ENCODE results near the gene AP5Z1. TPM values are rescaled to one million over a fixed set of nuclear protein-coding genes. Genes with fewer than 3 reads are reported as not detected.

AP5Z1 gene
- total RNA-seq, 2 donors from 2014 or later: 7.5 to 9.2 TPM

DNA sequence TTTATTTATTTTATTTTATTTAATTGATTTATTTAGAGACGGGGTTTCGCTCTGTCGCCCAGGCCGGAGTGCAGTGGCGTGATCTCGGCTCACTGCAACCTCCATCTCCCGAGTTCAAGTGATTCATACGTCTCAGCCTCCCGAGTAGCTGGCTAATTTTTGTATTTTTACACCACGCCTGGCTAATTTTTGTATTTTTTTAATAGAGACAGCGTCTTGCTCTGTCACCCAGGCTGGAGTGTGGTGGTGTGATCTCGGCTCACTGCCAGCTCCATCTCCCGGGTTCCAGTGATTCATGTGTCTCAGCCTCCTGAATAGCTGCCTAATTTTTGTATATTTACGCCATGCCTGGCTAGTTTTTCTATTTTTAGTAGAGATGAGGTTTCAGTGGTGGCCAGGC, 34.2 kb downstream of the AP5Z1 start:
- TF ChIP-seq, protein P1, sequence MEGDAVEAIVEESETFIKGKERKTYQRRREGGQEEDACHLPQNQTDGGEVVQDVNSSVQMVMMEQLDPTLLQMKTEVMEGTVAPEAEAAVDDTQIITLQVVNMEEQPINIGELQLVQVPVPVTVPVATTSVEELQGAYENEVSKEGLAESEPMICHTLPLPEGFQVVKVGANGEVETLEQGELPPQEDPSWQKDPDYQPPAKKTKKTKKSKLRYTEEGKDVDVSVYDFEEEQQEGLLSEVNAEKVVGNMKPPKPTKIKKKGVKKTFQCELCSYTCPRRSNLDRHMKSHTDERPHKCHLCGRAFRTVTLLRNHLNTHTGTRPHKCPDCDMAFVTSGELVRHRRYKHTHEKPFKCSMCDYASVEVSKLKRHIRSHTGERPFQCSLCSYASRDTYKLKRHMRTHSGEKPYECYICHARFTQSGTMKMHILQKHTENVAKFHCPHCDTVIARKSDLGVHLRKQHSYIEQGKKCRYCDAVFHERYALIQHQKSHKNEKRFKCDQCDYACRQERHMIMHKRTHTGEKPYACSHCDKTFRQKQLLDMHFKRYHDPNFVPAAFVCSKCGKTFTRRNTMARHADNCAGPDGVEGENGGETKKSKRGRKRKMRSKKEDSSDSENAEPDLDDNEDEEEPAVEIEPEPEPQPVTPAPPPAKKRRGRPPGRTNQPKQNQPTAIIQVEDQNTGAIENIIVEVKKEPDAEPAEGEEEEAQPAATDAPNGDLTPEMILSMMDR (IDR thresholded peaks at IDR 0.05): no peak
- H3K27me3 ChIP-seq: no peaks in the 10 kb centered on the region
- H3K4me1 ChIP-seq: no peaks in the 10 kb centered on the region
- H3K27ac ChIP-seq: peak overlapping the region in 1 of 2 donors; percentile 71
- no peaks in the 10 kb centered on the region for H3K36me3 ChIP-seq
- H3K9me3 ChIP-seq: no peaks in the 10 kb centered on the region
- no peak for DNase-seq (ENCODE audit: low spot score)
- H3K4me3 ChIP-seq: no peak overlapping the region

DNA sequence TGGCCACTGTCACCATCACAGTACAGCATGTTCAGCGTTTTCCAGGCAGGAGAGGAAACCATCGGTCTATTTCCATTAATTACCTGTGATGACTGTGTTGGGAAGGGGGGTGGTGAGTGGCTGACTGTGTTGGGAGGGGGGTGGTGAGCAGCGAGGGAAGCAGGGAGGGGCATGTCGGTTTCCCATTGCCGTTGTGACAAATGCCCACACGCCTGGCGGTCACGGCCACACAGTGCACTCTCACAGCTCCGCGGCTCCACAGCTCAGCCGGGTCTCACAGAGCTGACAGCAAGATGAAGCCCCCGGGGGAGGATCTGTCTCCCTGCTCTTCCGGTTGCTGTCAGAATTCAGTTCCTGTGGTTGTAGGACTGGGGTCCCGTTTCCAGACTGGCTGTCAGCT, 39.0 kb downstream of the AP5Z1 start:
- no peaks in the 10 kb centered on the region for H3K36me3 ChIP-seq
- TF ChIP-seq, protein P1 (IDR thresholded peaks at IDR 0.05): no peak
- DNase-seq (ENCODE audit: low spot score): no peak
- H3K4me3 ChIP-seq: no peak overlapping the region
- no peaks in the 10 kb centered on the region for H3K27me3 ChIP-seq
- no peak overlapping the region for H3K27ac ChIP-seq
- no peaks in the 10 kb centered on the region for H3K9me3 ChIP-seq
- H3K4me1 ChIP-seq: peaks cover 0 to 4% of the 10 kb centered on the region in 2 donors

DNA sequence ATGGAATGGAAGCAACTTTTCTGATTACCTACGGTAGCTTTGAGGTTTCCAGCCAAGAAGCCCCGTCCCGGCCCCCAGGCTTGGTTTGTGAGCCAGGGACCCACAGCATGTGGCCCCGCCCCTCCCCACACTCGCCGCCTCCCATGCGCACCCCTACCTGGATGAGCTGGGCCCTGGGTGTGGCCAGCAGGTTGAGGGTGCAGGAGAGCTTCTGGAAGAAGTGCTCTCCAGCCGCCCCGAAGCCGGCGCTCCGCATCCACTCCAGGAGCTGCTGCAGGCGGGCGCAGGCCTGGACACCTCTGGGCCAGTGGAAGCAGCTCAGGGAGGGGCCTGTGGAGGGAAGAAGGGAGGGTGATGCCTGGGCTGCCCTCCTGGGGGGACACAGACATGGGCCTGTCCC, 39.7 kb downstream of the AP5Z1 start:
- H3K4me1 ChIP-seq: peaks cover 0 to 11% of the 10 kb centered on the region in 2 donors
- H3K9me3 ChIP-seq: no peaks in the 10 kb centered on the region
- no peak overlapping the region for H3K27ac ChIP-seq
- no peaks in the 10 kb centered on the region for H3K27me3 ChIP-seq
- no peak overlapping the region for H3K4me3 ChIP-seq
- no peaks in the 10 kb centered on the region for H3K36me3 ChIP-seq
- DNase-seq (ENCODE audit: low spot score): no peak
- TF ChIP-seq, protein P1 (IDR thresholded peaks at IDR 0.05): no peak

DNA sequence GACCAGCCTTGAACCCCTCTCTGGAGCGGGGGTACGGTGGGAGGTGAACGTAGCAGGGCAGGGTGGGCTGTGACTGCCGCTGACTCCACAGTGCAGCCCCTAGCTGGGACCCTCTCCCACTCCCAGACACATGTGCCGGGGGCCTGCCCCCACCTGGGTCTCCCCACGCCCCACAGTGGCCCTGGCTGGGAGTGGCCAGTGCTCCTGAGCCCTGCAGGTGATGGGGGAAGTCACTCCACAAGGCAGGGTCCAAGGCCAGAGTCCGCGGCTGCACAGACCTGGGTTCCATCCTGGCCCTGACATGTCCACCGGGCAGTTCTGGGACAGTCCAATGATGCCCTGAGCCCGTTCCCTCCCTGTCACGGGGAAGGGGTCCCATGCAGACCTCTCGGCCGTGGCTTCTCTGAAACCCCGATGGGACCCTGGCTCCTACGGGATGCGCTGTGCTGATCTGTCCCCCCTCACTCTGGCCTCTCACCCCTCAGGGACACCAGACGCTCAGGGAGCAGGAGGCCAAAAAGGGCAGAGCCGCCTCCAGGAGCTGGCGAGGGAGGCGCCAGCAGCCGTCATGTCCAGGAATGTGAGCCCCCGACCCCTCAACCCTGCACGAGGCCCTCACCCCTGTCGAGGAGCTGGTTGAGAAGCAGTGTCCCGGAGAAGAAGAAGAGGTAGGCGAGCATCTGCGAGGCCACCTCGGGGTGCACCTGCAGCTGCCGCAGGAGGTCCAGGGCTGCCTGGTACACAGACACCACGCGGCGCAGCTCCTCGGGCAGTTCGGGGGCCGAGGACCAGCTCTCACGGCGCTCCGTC, 40.4 kb downstream of the AP5Z1 start:
- DNase-seq (ENCODE audit: low spot score): no peak
- Histone ChIP-seq H3K27me3 (no peaks in the 10 kb centered on the region), H3K4me3 (no peak overlapping the region), H3K4me1 (peaks cover 0 to 18% of the 10 kb centered on the region in 2 donors), H3K27ac (no peak overlapping the region), H3K9me3 (no peaks in the 10 kb centered on the region), H3K36me3 (no peaks in the 10 kb centered on the region)
- TF ChIP-seq, protein P1 (IDR thresholded peaks at IDR 0.05): no peak

DNA sequence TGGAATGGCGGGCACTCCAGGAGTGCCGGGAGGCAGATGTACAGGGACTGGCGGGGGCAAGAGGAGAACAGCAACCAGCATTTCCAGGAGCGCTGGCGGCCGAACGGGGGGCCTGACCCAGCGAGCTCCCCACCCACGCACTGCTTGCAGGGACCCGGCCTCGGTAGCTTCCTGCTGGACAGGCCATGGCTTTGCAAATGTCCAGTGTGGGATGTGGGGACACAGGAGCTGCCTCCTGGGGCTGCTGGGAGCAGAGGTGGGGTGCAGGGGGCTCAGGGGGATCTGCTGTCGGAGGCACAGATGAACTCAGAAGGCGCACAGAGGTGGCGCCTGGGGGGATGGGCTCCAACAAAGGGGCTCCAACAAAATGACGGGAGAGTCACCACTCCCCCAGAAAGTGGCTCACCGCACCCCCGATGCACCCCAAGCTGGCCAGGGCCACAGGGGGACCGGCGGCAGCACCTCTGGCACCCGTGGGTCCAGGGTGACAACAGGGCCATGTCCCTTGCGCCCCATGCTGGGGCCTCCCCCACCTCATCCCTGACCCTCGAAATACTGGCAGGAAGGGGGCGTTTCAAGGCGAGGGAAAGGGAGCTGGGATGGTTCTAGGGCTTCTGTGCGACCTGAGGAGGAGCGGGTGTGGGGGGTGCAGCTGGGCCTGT, 41.1 kb downstream of the AP5Z1 start:
- no peaks in the 10 kb centered on the region for H3K9me3 ChIP-seq
- DNase-seq (ENCODE audit: low spot score): no peak
- H3K36me3 ChIP-seq: no peaks in the 10 kb centered on the region
- no peaks in the 10 kb centered on the region for H3K27me3 ChIP-seq
- no peak overlapping the region for H3K4me3 ChIP-seq
- peaks cover 0 to 22% of the 10 kb centered on the region in 2 donors for H3K4me1 ChIP-seq
- H3K27ac ChIP-seq: no peak overlapping the region
- TF ChIP-seq, protein P1 (IDR thresholded peaks at IDR 0.05): no peak
